ENCODE data around the gene IFNA4. TPM values are rescaled to one million over a fixed set of nuclear protein-coding genes. Genes with fewer than 3 reads are reported as not detected.

The IFNA4 gene
- polyA plus RNA-seq, 1 experiment, result not detected

Small RNA genes within 50 kb of the gene (small RNA-seq; reads per million reads assigned to genes)
- gene RF00019 (ENCODE audit: insufficient read length, low read depth), result not detected

Other genes starting within 250 kb of the IFNA4 start
- 8.5 and 12.1 TPM in 2 replicates for gene HACD4, start 155.9 kb downstream of the IFNA4 start, polyA plus RNA-seq (2011; rRNA removed)
- gene IFNB1, start 109.6 kb downstream of the IFNA4 start, polyA plus RNA-seq (2011; rRNA removed), result not detected in 2 replicates
- gene IFNW1, start 45.8 kb downstream of the IFNA4 start, polyA plus RNA-seq (2011; rRNA removed), result not detected in 2 replicates
- gene IFNA21, start 20.9 kb downstream of the IFNA4 start, polyA plus RNA-seq (2011; rRNA removed), result not detected in 2 replicates
- gene IFNA7, start 14.6 kb upstream of the IFNA4 start, polyA plus RNA-seq (2011; rRNA removed), result not detected in 2 replicates
- gene IFNA10, start 19.6 kb upstream of the IFNA4 start, polyA plus RNA-seq (2011; rRNA removed), result not detected in 2 replicates
- not detected in 2 replicates for gene IFNA16, start 29.7 kb upstream of the IFNA4 start, polyA plus RNA-seq (2011; rRNA removed)
- gene IFNA17, start 40.6 kb upstream of the IFNA4 start, polyA plus RNA-seq (2011; rRNA removed), result not detected in 2 replicates
- not detected in 2 replicates for gene IFNA14, start 52.4 kb upstream of the IFNA4 start, polyA plus RNA-seq (2011; rRNA removed)
- gene IFNA5, start 117.7 kb upstream of the IFNA4 start, polyA plus RNA-seq (2011; rRNA removed), result not detected in 2 replicates
- gene KLHL9, start 147.8 kb upstream of the IFNA4 start, polyA plus RNA-seq (2011; rRNA removed), result 32.4 and 42.2 TPM in 2 replicates
- not detected in 2 replicates for gene IFNA6, start 163.3 kb upstream of the IFNA4 start, polyA plus RNA-seq (2011; rRNA removed)
- gene IFNA13, start 180.5 kb upstream of the IFNA4 start, polyA plus RNA-seq (2011; rRNA removed), result not detected in 2 replicates
- gene IFNA2, start 197.8 kb upstream of the IFNA4 start, polyA plus RNA-seq (2011; rRNA removed), result not detected in 2 replicates
- not detected in 2 replicates for gene IFNA8, start 221.5 kb upstream of the IFNA4 start, polyA plus RNA-seq (2011; rRNA removed)

Measured in AG04450 (cell line).